GM23338 (cell line): Measurements from ENCODE around the gene DOCK1. TPM values are rescaled to one million over a fixed set of nuclear protein-coding genes. Genes with fewer than 3 reads are reported as not detected.

Experiments used
- ATAC-seq: fragments of 200-7000 bp; cut with Tn5 transposase; 3 replicates; pipeline ENCODE4 v1.9.1; 2020
- DNase-seq: peaks from one replicate; pipeline ENCODE4 v3.0.0-alpha.2; 2015; ENCODE audit warnings: low spot score
- H2AFZ ChIP-seq: fragments of 200-600 bp; sonication (generic); 2 replicates; pipeline ENCODE4 v1.8.0; 2016; ENCODE audit warnings: antibody characterized with exemption, mild to moderate bottlenecking, moderate library complexity
- H3F3A ChIP-seq: fragments of 200-600 bp; sonication (generic); replicated peaks from 2 replicates; pipeline ENCODE4 v1.8.0; 2017; ENCODE audit warnings: antibody characterized with exemption, mixed run types, low read depth
- H3K27ac ChIP-seq: fragments of 200-600 bp; sonication (generic); 2 replicates; pipeline ENCODE4 v1.6.1; 2016; ENCODE audit warnings: low read depth
- H3K27me3 ChIP-seq: fragments of 200-600 bp; sonication (generic); 2 replicates; pipeline ENCODE4 v1.8.0; 2016; ENCODE audit warnings: mild to moderate bottlenecking, mixed run types, moderate library complexity; ENCODE audit not compliant: insufficient read depth
- H3K36me3 ChIP-seq: fragments of 200-600 bp; sonication (generic); 2 replicates; pipeline ENCODE4 v1.8.0; 2016; ENCODE audit warnings: mild to moderate bottlenecking; ENCODE audit not compliant: insufficient read depth
- H3K4me1 ChIP-seq: fragments of 200-600 bp; sonication (generic); 2 replicates; pipeline ENCODE4 v1.8.0; 2016; ENCODE audit warnings: mild to moderate bottlenecking, moderate library complexity; ENCODE audit not compliant: insufficient read depth
- H3K4me2 ChIP-seq: fragments of 200-600 bp; sonication (generic); 2 replicates; pipeline ENCODE4 v1.7.1; 2017; ENCODE audit warnings: mixed run types
- H3K4me3 ChIP-seq: fragments of 200-600 bp; sonication (generic); 2 replicates; pipeline ENCODE4 v1.6.1; 2016; ENCODE audit warnings: mixed run types
- H3K79me2 ChIP-seq: fragments of 200-600 bp; sonication (generic); replicated peaks from 2 replicates; pipeline ENCODE4 v1.8.0; 2017; ENCODE audit warnings: mild to moderate bottlenecking; ENCODE audit not compliant: insufficient read depth
- H3K9me2 ChIP-seq: fragments of 200-600 bp; sonication (generic); 2 replicates; pipeline ENCODE4 v1.8.0; 2017; ENCODE audit not compliant: insufficient read depth
- H4K20me1 ChIP-seq: fragments of 200-600 bp; sonication (generic); replicated peaks from 2 replicates; pipeline ENCODE4 v1.8.0; 2017; ENCODE audit warnings: mild to moderate bottlenecking; ENCODE audit not compliant: insufficient read depth
- H3K27ac Mint-ChIP-seq: 2 replicates; pipeline ENCODE4 v1.8.0; 2020; ENCODE audit warnings: inconsistent platforms, mild to moderate bottlenecking, moderate library complexity, mixed read lengths
- H3K27me3 Mint-ChIP-seq: 3 replicates; pipeline ENCODE4 v1.8.0; 2022; ENCODE audit warnings: low read depth, mild to moderate bottlenecking, moderate library complexity, mixed read lengths, inconsistent platforms; ENCODE audit not compliant: insufficient read depth, poor library complexity
- H3K36me3 Mint-ChIP-seq: 3 replicates; pipeline ENCODE4 v1.8.0; 2021; ENCODE audit warnings: low read depth, mild to moderate bottlenecking, inconsistent platforms, moderate library complexity, mixed read lengths
- H3K4me1 Mint-ChIP-seq: 3 replicates; pipeline ENCODE4 v1.8.0; 2020; ENCODE audit warnings: mild to moderate bottlenecking, inconsistent platforms, mixed read lengths
- H3K4me3 Mint-ChIP-seq: 3 replicates; pipeline ENCODE4 v1.8.0; 2021; ENCODE audit warnings: moderate library complexity, mild to moderate bottlenecking, inconsistent platforms, mixed read lengths
- H3K9me3 Mint-ChIP-seq: 3 replicates; pipeline ENCODE4 v1.8.0; 2020; ENCODE audit warnings: moderate library complexity, mild to moderate bottlenecking, inconsistent platforms, mixed read lengths
- CREB1 ChIP-seq: fragments of 250-450 bp; sonication (Bioruptor Pico); IDR thresholded peaks from 2 replicates; pipeline ENCODE4 v1.5.0; 2020; ENCODE audit warnings: low read depth, mild to moderate bottlenecking, moderate library complexity
- JUNB ChIP-seq: IDR thresholded peaks from one replicate; pipeline ENCODE4 v1.6.1; 2016; ENCODE audit warnings: antibody characterized with exemption; ENCODE audit not compliant: unreplicated experiment
- REST ChIP-seq: IDR thresholded peaks from one replicate; pipeline ENCODE4 v1.6.1; 2018; ENCODE audit warnings: antibody characterized with exemption; ENCODE audit not compliant: unreplicated experiment
- STAT1 ChIP-seq: IDR thresholded peaks from one replicate; pipeline ENCODE4 v1.6.1; 2016; ENCODE audit warnings: antibody characterized with exemption; ENCODE audit not compliant: unreplicated experiment
- ZNF114 ChIP-seq: fragments of 250-450 bp; sonication (Bioruptor Pico); IDR thresholded peaks from 2 replicates; pipeline ENCODE4 v1.5.0; 2020; ENCODE audit warnings: mild to moderate bottlenecking, moderate library complexity
- ZNF462 ChIP-seq: fragments of 250-450 bp; sonication (Bioruptor Pico); IDR thresholded peaks from 2 replicates; pipeline ENCODE4 v1.5.0; 2020; ENCODE audit warnings: mild to moderate bottlenecking, moderate library complexity
- polyA plus RNA-seq: library from polyadenylated mRNA; unstranded; fragments of >200 nt; fragmentation: Nextera tagmentation; extraction: Ambion mirVana; gene quantifications from 2 replicates; pipeline ENCODE4 v1.2.1, GENCODE V29; 2016
- total RNA-seq: library from RNA; depleted of rRNA; stranded (reverse); fragments of >200 nt; shearing (Covaris generic); gene quantifications from 2 replicates; pipeline ENCODE4 v1.2.3, GENCODE V29; 2014
- TF ChIP-seq, protein P1 (sequence below): IDR thresholded peaks from 2 replicates; pipeline ENCODE4 v1.6.1; 2016; ENCODE audit warnings: antibody characterized with exemption
- TF ChIP-seq, protein P2 (sequence below), 2 experiments: fragments of 200-600 bp in 1 of 2; sonication (generic) in 1 of 2; conservative IDR thresholded peaks; 2 replicates each; pipeline versions ENCODE4 v1.5.1 to v1.6.1; 2016 to 2017; ENCODE audit warnings: antibody characterized with exemption in 2 of 2, low read depth in 2 of 2, mild to moderate bottlenecking in 2 of 2, moderate library complexity in 1 of 2

Gene DOCK1
- total and polyA plus RNA-seq, 2 experiments from 2014 or later = 13.2 to 55.3 TPM

DNA sequence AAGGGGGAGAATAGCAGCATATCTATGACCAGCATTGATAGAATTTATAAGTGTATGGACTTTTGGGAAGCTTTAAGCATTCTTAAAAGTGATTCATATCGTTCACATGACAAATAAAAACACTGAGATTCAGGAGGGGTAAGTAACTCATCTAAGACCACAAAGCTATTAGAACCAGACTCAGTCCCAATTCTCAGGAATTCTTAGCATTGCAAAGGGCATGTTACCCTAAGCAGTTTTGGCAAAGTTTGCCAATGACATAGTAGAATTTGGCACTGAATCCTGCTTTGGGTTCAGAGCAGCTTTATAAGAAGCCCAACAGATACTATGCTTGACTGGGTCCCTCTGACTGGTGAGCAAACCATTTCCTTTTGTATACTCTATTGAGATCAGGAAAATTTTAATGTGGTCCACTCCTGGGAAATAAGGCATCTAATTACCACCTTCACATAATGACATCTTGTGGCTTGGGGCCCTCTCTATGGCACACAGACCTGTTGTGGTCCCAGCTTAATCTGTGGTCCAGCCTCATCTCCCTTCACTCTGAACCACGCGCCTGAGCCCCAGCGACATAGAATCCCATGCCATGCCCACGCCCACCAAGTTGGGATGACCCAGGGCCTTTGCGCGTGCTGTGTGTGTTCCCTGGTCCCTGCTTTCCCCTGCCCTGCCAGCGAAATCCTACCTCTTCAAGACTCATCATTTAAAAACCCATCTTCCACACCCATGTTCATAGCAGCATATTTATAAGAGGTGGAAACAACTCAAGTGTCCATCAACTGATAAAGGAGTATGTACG lies 37.5 kb upstream of the DOCK1 start (continued):
- TF ChIP-seq ZNF462 (CRISPR knock-in tag) (no peak), REST (no peak)

GRCh38 chr10:126868371-126868770 lies 36.9 kb upstream of the DOCK1 start:
- no peaks in the 10 kb centered on the region for H3K4me1 ChIP-seq
- no peak for TF ChIP-seq ZNF114 (CRISPR knock-in tag)
- no peak for TF ChIP-seq STAT1
- TF ChIP-seq, protein P1, sequence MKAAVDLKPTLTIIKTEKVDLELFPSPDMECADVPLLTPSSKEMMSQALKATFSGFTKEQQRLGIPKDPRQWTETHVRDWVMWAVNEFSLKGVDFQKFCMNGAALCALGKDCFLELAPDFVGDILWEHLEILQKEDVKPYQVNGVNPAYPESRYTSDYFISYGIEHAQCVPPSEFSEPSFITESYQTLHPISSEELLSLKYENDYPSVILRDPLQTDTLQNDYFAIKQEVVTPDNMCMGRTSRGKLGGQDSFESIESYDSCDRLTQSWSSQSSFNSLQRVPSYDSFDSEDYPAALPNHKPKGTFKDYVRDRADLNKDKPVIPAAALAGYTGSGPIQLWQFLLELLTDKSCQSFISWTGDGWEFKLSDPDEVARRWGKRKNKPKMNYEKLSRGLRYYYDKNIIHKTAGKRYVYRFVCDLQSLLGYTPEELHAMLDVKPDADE = no peak
- TF ChIP-seq, protein P2, sequence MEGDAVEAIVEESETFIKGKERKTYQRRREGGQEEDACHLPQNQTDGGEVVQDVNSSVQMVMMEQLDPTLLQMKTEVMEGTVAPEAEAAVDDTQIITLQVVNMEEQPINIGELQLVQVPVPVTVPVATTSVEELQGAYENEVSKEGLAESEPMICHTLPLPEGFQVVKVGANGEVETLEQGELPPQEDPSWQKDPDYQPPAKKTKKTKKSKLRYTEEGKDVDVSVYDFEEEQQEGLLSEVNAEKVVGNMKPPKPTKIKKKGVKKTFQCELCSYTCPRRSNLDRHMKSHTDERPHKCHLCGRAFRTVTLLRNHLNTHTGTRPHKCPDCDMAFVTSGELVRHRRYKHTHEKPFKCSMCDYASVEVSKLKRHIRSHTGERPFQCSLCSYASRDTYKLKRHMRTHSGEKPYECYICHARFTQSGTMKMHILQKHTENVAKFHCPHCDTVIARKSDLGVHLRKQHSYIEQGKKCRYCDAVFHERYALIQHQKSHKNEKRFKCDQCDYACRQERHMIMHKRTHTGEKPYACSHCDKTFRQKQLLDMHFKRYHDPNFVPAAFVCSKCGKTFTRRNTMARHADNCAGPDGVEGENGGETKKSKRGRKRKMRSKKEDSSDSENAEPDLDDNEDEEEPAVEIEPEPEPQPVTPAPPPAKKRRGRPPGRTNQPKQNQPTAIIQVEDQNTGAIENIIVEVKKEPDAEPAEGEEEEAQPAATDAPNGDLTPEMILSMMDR (conservative IDR thresholded peaks at IDR 0.05; ENCODE audit: low read depth in 2 of 2) = no peak
- no peak for TF ChIP-seq CREB1
- no peak for TF ChIP-seq JUNB

More at GRCh38 chr10:126868371-126868770, 36.9 kb upstream of the DOCK1 start:
- no peaks in the 10 kb centered on the region for H3K79me2 ChIP-seq
- Mint-ChIP-seq H3K27ac (no peak overlapping the region), H3K9me3 (no peaks in the 10 kb centered on the region), H3K36me3 (no peaks in the 10 kb centered on the region), H3K4me1 (peaks cover 10% of the 10 kb centered on the region), H3K4me3 (no peak overlapping the region), H3K27me3 (peaks cover 8% of the 10 kb centered on the region)
- no peaks in the 10 kb centered on the region for H3K27me3 ChIP-seq
- no peaks in the 10 kb centered on the region for H3F3A ChIP-seq
- DNase-seq (no peak), ATAC-seq (no peak)
- H2AFZ ChIP-seq = no peak overlapping the region
- no peaks in the 10 kb centered on the region for H3K36me3 ChIP-seq
- no peaks in the 10 kb centered on the region for H3K9me2 ChIP-seq
- H4K20me1 ChIP-seq = no peaks in the 10 kb centered on the region
- no peak overlapping the region for H3K4me3 ChIP-seq
- H3K27ac ChIP-seq = no peak overlapping the region
- H3K4me2 ChIP-seq = no peak overlapping the region
